ENCODE results near the gene CDH9. TPM values are rescaled to one million over a fixed set of nuclear protein-coding genes. Genes with fewer than 3 reads are reported as not detected.
A peak's percentile ranks its signal among the peaks of the same experiment; 100 is the strongest.

CDH9 gene, protein sequence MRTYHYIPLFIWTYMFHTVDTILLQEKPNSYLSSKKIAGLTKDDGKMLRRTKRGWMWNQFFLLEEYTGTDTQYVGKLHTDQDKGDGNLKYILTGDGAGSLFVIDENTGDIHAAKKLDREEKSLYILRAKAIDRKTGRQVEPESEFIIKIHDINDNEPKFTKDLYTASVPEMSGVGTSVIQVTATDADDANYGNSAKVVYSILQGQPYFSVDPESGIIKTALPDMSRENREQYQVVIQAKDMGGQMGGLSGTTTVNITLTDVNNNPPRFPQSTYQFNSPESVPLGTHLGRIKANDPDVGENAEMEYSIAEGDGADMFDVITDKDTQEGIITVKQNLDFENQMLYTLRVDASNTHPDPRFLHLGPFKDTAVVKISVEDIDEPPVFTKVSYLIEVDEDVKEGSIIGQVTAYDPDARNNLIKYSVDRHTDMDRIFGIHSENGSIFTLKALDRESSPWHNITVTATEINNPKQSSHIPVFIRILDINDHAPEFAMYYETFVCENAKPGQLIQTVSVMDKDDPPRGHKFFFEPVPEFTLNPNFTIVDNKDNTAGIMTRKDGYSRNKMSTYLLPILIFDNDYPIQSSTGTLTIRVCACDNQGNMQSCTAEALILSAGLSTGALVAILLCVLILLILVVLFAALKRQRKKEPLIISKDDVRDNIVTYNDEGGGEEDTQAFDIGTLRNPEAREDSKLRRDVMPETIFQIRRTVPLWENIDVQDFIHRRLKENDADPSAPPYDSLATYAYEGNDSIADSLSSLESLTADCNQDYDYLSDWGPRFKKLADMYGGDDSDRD
- not detected for polyA plus RNA-seq (2013, experiment 1 of 2; ENCODE audit: insufficient read length)
- 0.16 TPM for polyA plus RNA-seq (2013, experiment 2 of 2; ENCODE audit: insufficient read length)

DNA sequence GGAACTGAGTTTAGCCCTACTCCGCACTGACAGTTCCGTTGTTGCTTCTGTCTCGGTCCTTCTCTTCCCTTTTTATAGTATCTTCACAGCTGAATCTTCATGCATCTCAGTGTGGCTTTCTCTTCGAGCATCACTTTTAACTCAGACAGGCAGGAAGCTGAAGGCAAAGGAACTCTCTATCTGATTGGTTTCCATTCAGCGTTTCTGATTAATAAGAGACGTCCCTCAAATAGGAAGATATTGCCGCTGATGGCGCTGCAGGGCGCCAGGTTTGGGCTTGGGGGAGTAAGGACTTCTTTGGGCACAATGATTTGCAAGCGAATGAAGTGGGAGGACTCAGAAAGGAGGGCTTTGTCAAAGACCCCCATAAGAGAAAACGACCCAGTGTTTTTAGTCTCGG is at the start of gene CDH9:
Gene CDH9 (minus strand): TSS at position 111 of the 400 bp plus-strand sequence. CDS start 50,253 bp downstream, outside the sequence.
- no peak for DNase-seq

DNA sequence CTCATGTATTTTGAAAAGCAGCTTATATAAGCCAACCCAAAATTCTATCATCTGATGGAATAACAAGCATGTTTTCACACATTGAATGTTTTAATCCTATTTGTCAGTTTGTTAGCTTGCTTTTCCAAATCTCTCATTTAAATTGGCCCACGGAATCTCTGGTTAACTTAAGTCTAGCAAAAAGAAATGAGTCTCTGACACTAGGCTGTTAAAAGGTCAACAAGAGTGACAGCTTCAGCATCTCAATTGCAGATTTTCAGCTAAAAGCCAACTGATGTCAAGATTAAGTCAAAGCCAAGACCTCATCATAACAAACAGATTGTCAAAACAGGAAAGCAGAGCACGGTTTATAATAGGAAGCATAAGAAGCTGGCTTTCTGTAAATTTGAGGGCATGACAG is 49.4 kb upstream of the CDH9 start:
- no peak for DNase-seq

DNA sequence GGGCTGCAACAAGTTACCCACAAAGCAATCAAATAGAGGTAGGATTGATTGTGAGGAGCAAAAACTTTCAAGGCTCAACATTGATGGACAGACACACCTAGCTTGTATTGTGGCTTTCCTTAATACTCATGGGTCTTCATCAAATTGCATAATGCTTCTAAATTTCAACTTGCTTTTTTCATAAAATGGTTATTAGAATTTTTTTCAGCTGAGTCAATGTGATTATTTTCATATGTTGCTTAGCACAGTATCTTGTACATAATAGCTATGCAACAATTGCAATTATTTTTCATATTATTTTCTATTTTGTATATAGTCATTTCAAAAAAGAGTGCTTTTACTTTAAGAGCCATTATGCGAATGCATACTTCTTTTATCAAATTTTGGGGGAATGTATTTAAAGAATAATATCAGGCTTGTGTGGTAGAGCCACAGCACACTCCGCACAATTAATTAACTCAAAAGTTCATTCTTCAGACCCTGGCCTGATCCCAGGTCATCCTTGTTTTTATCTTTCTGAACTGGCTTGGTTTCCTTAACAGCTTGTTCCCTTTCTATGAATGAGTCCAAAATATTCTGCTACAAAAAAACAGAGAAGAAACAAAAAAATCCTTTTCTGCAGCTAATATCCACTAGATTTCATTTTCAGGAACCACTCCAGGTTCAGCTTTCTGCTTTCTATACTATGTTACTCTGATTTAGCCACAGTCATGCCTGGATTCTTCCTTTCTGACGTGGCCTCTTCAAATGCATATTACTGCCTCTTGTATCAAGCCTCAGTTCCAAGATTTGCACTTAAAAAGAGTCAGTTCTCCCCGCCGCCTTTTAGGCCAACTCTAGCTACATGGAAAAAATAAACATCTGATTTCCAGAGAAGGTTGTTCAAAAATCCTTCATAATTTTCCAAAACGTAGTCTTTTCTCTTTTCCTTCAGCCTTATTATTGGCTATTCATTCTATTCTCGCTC is 45.3 kb upstream of the CDH9 start:
- DNase-seq, result no peak

DNA sequence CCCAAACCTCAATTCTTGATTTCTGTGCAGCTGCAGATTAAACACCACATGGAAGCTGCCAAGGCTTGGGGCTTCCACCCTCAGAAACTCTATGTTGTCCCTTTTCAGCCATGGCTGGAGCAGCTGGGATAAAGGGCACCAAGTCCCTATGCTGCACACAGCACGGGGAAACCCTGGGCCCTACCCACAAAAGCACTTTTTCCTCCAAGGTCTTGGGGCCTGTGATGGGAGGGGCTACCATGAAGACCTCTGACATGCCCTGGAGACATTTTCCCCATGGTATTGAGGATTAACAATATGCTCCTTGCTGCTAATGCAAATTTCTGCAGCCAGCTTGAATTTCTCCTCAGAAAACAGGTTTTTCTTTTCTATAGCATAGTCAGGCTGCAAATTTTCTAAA is 41.8 kb upstream of the CDH9 start:
- no peak for DNase-seq

DNA sequence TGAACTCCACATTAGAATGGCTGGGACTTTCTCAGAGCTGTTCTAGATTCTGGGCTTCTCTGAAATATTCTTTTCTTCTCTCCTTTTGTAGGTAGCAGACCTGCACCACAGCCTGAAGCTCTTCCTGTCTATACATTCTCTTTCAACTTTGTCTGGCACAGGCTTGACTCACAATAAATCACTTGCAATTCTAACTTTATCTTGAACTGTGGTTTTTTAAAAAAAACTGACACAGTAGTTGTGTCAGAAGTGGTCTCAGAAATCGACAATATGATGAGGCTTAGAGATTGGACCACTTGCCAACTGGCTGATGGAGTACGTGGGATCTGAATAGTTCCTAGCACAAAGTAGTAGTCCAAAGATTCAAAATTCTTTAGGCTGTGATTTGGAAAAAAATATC is 24.1 kb upstream of the CDH9 start:
- DNase-seq, result no peak

DNA sequence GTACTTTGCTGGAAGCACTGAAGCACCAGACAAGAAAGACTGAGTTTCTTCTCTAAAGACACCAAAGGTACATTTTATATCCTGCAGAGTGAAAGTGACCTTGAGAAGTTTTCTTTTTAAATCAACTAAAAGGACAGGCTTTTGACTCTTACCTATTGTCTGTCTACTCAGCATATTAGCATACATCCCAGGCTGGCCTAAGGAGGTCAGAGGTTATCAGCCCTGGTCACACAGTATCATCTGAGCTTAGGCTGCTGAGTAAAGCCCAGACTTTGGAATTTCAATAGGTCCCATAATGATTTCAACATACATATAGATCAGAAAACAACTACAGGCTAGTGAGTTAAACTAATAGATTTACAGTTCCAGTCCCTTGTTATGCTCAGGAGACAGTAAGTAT is 10.1 kb upstream of the CDH9 start:
- DNase-seq, result no peak

DNA sequence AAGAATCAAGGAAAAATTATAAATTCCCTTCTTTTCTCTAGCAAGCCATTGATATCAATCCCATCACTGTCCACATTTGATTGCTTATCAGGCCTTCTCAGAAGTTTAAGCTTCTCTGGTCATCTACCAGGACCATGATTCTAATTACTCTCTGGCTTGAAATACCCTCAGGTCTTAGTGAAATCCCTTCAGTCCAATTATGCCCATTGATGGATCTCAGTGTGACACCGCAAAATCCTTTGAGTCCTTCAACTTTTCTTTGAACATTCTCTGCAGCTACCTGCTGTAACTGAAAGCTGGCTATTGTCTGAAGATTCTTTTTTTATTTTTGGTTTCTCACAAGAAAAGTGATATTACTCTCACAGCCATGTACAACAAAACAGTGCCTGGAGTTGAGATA is 3.0 kb upstream of the CDH9 start:
- DNase-seq, result no peak

DNA sequence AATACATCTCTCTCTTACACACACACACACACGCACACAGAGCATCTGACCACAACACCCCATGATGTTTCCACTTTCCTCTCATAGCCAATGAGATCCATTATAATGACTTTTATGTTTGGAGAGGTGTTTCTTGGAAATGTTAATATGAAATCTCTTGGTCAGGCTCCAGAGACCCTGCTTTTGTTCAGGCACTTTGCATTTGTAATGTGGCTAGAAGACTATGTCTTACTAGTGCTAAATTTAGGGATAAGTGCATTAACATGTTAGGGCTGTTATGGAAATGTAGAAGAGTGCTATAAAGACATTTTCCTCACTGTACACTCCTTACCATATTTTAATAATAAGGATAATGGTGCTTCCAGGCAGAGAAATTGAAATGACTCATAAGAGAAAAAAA is 3.8 kb downstream of the CDH9 start:
- DNase-seq, result no peak

DNA sequence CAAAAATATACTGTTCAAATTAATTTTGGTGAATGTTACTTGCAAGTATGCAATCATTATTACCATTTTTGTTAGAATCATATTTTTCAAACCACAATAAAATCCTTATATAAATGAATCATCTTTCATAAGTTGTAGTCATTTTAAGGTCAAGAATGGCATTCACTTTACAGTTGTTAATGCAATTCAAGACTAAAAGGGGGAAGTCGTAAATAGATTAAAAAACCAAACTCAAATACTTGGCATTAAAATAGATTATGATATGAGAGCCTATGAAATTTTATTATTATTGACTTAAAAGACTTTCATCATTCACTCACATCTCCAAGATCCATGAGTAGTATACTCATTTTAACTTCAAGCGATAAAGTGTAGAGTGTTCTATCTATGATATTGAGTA is 11.6 kb downstream of the CDH9 start:
- DNase-seq, result peak; percentile 4

DNA sequence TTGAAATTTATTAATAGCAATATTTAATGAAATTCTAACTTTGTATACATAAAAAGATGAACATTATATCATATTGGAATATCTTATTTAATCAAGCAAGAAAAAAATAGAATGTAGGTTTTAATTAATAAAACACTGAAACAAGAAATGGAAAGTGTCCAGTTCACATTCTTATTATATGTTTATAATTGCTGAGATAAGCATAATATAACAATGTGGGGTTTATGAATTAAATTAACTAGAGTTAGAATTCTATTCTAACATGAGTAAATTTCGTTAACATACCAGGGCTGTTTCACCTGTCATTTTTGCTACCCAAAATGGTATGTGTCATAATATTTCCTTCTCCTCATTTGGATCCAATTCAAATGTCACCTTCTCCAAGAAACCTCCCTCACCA is 12.3 kb downstream of the CDH9 start:
- no peak for DNase-seq

DNA sequence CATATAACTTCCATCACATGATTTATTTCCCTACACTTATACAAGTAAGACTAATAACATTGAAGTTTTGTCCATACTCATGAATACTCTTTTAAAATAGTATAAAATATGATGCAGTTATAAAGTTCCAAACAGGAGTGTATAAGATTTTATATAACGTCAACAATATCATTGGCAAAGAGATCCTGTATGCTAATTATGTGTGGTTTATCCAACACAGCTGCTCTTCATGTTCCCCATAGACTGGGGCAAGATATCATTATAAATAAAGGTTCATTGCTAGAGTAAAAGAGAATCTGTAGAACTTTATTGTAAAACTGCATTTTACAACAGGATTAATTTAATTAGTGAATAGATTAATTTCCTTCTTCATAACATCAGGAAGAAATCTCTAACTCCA is 16.9 kb downstream of the CDH9 start:
- no peak for DNase-seq

DNA sequence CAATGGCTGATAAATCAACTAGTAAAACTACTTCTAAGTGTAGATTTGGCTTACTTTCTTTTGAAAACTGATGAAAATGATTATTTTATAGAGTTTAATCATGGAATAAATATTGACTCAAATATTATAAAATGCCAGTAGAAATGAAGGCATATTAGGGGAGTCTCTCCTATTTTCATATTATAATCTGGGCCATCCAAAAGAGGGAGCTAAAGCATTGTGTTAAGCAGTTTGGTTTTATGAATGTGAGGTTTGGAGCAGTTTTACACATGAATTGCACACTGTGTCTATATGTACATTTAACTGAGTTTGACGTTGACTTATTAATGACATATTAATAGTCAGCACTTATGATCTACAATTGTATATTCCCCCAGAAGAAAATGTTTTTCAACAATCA is 17.4 kb downstream of the CDH9 start:
- DNase-seq, result peak; percentile 33

DNA sequence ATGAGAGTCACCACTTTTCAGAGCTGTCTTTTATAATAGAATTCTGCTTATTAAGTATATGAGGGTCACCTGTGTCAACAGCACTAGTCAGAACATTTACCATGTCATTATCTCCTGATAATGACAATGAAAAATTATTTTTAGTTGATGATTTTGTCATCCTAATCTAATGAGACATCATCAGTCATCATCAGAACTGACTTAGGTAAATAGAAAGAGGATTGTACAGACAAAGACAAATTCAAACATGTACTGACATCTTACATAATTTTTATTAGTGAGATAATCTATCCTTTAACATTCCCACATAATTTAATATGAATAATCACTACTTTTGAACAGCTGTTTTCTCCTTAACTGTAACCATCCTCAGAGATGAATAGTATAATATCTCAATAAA is 22.6 kb downstream of the CDH9 start:
- no peak for DNase-seq

DNA sequence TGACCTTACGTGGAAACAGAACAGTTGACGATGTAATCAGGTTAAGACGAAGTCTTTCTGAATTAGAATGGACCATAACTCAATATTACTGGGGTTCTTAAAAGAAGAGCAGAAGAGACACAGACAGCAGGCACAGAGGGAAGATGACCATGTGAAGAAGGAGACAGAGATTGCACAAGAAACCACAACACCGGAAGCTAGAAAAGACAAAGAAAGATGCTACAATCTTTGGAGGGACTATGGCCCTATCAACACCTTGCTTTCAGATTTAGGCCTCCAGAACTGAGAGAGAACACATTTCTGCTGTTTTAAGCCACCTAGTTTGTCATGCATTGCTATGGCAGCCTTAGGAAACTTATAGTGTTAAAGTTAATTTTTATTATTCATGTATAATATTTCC is 27.1 kb downstream of the CDH9 start:
- DNase-seq, result no peak

DNA sequence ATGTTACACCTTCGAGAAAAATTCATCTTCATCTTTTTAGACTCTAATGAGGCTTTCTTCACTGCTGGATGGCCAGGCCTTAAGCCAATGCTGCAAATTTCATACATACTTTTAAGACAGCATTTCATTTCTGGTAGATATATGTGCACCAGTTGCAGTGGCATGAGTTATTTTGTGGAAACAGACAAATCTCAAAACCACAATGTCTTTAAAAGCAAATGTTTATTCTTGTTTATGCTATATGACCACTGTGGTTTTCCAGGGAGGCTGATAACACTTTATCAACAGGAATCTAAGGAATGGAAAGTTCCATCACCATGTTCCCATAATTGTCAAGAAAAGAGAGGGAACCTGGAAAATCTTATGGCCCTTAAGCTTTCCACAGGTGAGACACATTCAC is 27.7 kb downstream of the CDH9 start:
- no peak for DNase-seq

DNA sequence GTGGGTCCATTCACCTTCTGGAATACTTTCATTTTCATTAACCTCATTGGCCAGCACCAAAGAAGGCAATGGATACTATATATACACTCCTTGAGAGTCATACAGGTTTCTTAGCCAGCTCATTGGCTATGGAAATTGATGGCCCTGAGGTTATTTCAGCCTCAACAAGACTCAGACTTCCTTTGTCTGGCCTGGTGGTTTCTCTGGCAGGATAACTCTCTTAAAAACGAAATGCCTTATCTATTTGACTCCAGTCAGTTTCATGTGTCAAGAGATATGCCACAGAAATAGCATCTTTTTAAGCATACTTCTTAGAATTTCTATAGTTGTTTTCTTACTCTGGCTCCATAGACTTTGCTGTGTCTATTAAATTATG is 28.9 kb downstream of the CDH9 start:
- DNase-seq, result no peak

DNA sequence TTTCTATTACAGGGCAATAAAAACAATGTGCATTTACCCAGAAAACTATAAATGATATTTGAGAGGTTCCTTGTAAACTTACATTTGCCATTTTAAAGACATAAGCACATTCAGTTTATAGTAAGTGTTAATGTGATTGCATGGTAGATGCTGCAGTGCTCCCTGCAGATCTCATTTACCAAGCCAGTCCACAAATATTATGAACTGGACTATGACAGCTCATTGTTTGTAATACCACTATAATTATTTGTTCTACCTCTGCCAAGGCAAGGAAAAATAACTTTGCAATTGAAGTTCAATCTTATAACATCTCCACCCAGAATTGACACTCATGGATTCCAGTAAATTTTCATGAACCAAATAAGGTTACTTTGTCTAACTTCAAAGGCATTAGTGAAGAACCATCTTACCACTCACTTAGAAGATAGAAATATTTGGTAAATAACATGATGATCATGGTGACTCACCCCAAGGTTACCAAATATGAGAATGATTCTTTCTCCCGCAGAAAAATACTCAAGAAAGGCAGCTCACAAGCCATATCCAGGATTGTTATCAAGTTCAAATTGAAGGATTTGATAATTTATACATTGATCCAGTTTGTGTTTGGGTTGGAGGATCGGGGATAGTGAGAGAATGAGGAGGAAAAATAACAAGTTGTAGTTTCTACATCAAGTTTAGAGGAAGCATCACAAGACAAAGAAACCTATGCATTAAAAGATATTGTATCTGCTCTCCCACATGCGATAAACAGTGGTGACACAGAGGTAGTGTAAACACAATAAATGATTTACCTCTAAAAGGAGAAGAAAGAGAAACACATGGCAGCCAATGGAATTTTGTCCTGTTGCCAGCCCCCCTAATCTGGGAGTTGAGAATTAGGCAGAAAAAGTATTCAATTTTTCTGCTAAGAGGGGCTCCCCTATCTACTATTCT is 29.5 kb downstream of the CDH9 start:
- no peak for DNase-seq

DNA sequence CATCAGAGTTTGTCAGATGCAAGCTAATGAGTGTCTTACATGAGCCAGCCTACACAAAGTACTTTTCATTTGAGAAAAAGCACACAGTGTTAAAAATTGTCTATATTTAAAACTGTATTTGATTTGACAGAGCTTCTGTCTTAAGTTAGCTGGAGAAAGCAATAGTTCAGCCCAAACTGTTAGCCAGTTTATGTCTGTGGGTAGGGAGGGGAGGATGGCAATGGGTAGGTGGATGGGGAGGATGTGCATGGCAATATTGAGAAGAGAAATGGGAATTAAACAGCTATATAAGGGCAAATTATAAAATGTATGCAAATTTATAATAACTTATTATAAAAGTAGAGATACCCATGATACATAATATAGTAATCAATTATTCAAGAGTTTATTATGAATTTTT is 31.3 kb downstream of the CDH9 start:
- no peak for DNase-seq

DNA sequence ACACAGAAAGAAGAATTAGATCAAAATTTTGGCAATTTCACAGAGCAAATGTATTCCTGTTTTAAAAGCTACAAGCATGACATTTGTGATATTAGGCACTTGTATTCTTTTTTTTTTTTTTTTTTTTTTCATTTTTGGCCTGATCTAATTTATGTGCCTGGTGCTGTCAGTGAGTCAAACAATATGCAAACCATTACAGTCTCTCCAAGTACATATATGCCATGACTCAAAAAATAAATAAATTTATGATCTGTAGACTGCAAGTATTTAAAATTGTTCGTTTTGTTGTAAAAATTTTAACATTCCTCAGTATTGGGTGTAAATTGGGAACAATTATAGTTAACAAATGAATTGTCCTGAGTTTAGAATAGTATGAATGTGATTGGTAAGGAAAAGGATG is 51.4 kb downstream of the CDH9 start:
- DNase-seq, result no peak

DNA sequence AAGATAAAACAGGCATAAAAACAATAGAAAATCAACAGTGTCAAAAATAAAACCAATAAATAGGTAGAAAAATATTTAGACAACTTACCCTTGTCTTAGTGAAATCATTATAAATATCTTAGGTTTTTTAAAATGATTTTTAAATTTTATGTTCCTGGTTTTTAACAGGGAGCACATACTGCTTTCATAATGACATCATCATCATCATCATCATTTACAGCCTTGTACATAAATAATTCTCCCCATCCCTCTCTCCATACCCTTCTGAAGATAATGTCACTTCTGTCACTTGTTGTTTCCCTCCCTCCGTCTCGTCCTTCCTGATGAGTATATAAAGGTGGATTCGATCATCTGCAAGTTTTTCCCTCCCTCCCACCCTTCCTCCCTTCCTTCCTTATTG is 56.6 kb downstream of the CDH9 start:
- DNase-seq, result no peak

DNA sequence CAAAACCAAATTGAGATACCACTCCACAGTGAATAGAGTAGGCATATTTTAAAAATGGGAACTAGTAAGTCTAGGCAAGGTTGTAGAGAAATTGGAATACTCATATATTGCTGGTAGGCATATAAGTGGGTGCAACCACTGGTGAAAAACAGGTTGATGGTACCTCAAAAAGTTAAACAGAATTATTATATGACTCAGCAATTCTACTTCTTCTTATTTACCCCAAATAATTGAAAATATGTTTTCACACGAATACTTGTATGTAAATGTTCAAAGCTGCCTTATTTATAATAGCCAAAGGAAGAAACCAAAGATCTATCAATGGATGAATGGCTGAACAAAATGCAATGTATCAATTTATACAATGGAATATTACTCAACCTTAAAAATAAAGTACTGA is 79.1 kb downstream of the CDH9 start:
- no peak for DNase-seq

DNA sequence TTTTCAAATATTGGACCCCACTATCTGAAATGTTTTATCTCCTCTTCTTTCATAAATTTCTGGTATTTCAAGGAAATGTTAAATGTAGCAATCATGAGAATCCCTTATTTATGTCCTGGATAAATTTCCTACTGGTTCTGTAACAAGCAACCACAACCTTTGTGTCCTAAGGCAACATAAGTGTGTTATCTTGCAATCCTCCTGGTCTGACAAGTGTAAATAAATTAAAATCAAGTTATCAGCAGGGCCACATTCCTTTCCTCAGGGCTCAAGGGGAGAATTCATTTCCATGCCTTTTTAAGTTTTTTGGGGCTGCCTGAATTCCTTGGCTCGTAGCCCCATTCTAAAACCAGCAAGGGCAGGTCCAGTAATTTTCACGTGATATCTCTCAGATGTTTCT is 83.2 kb downstream of the CDH9 start:
- no peak for DNase-seq

All from fibroblast of skin of scalp (primary cell).